ENCODE results near the gene TCFL5. TPM values are rescaled to one million over a fixed set of nuclear protein-coding genes. Genes with fewer than 3 reads are reported as not detected.

The TCFL5 gene
- total and polyA plus RNA-seq, 7 experiments from 2014 or later = 0.91 to 10.8 (median 7.0) TPM

- peak; percentile 60 for ATAC-seq
- POLR2A ChIA-PET = interaction anchor here (0.6 to 2.1 kb wide), 6 partner anchors 14 to 63 kb away, joined by 3 to 7 read pairs (median 4); partner anchors contain the start of genes GID8 and TCFL5
- H3K4me3 Mint-ChIP-seq = peak overlapping the region; percentile 48 to 78 (median 66)
- CTCF ChIA-PET = interaction anchor here (0.6 to 1.2 kb wide), 5 partner anchors 9 to 118 kb away, joined by 3 to 6 read pairs (median 3); no protein-coding TSS in a partner anchor
- no peaks in the 10 kb centered on the region for H3K27me3 Mint-ChIP-seq
- Histone ChIP-seq H3K36me3 (ENCODE audit: control insufficient read depth in 2 of 3, insufficient read depth in 3 of 3, low read length in 3 of 3) (peaks cover 46 to 92% (median 57%) of the 10 kb centered on the region in 3 experiments), H3K27me3 (ENCODE audit: control insufficient read depth in 2 of 2, insufficient read depth in 2 of 2, low read length in 2 of 2) (no peaks in the 10 kb centered on the region), H3K27ac (ENCODE audit: low read depth, low read length) (peak overlapping the region; percentile 68), H3K4me1 (ENCODE audit: control insufficient read depth in 2 of 2, insufficient read depth in 2 of 2, low read length in 2 of 2) (peaks cover 0 to 32% of the 10 kb centered on the region in 2 donors), H3K4me3 (ENCODE audit: low read length) (peak overlapping the region; percentile 21), H3K9me3 (ENCODE audit: control insufficient read depth in 2 of 3, low read length in 3 of 3) (no peaks in the 10 kb centered on the region)
- no peaks in the 10 kb centered on the region for H3K9me3 Mint-ChIP-seq
- intact Hi-C loops (cut with micrococcal nuclease) = loop anchor here in 1 of 2 donors (1.0 to 5.0 kb wide), 3 partner anchors 18 to 36 kb away; partner anchors contain the start of gene DIDO1
- peak overlapping the region; percentile 80 to 97 (median 92) for H3K27ac Mint-ChIP-seq
- H3K36me3 Mint-ChIP-seq = peaks cover 0 to 65% (median 29%) of the 10 kb centered on the region in 5 donors
- DNase-seq = peak in 7 of 9 donors; percentile 53 to 76 (median 69)
- peaks cover 14 to 54% (median 47%) of the 10 kb centered on the region in 7 donors for H3K4me1 Mint-ChIP-seq
These were observed 29.5 kb upstream of the TCFL5 start for GRCh38 chr20:62891111-62891510.

DNA sequence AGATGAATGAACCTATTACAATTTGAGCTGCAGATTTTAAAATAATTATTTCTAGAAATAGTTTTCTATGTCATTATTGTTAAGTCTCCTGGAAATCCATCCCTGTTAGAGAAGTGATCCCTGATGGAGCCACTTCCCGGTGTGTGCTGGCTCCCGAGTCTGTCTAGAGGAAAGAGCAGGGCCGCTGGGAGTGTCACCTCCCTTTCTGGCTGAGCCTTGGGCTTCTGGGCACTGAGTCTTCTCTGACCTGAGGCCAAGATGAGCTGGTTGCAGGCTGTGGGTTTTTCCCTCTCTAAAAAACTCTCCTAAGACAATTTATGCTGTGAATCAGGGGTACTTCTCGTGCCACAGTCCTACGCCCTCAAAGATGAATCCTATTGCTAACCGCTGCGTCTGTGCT is 28.8 kb upstream of the TCFL5 start:
- peaks cover 0 to 59% (median 29%) of the 10 kb centered on the region in 5 donors for H3K36me3 Mint-ChIP-seq
- Histone ChIP-seq H3K4me1 (ENCODE audit: control insufficient read depth in 2 of 2, insufficient read depth in 2 of 2, low read length in 2 of 2) (peaks cover 0 to 32% of the 10 kb centered on the region in 2 donors), H3K36me3 (ENCODE audit: control insufficient read depth in 2 of 3, insufficient read depth in 3 of 3, low read length in 3 of 3) (peaks cover 46 to 92% (median 53%) of the 10 kb centered on the region in 3 experiments), H3K27ac (ENCODE audit: low read depth, low read length) (peak overlapping the region; percentile 68), H3K27me3 (ENCODE audit: control insufficient read depth in 2 of 2, insufficient read depth in 2 of 2, low read length in 2 of 2) (no peaks in the 10 kb centered on the region), H3K9me3 (ENCODE audit: control insufficient read depth in 2 of 3, low read length in 3 of 3) (no peaks in the 10 kb centered on the region), H3K4me3 (ENCODE audit: low read length) (peak overlapping the region; percentile 21)
- peak overlapping the region in 8 of 10 donors; percentile 12 to 75 (median 65) for H3K4me3 Mint-ChIP-seq
- ChIA-PET CTCF (interaction anchor here (0.8 to 1.4 kb wide), 4 partner anchors 9 to 119 kb away, joined by 3 to 7 read pairs (median 4); no protein-coding TSS in a partner anchor), POLR2A (interaction anchor here (0.6 to 2.1 kb wide), 5 partner anchors 10 to 48 kb away, joined by 3 to 7 read pairs (median 5); partner anchors contain the start of genes GID8 and TCFL5)
- no peak for ATAC-seq
- H3K27me3 Mint-ChIP-seq = no peaks in the 10 kb centered on the region
- no peak for DNase-seq
- peak overlapping the region; percentile 80 to 97 (median 92) for H3K27ac Mint-ChIP-seq
- peaks cover 14 to 56% (median 48%) of the 10 kb centered on the region in 7 donors for H3K4me1 Mint-ChIP-seq
- H3K9me3 Mint-ChIP-seq = no peaks in the 10 kb centered on the region
- intact Hi-C loops (cut with micrococcal nuclease) = loop anchor here in 1 of 2 donors (2.0 to 5.0 kb wide), 2 partner anchors 28 to 37 kb away; partner anchors contain the start of gene DIDO1

DNA sequence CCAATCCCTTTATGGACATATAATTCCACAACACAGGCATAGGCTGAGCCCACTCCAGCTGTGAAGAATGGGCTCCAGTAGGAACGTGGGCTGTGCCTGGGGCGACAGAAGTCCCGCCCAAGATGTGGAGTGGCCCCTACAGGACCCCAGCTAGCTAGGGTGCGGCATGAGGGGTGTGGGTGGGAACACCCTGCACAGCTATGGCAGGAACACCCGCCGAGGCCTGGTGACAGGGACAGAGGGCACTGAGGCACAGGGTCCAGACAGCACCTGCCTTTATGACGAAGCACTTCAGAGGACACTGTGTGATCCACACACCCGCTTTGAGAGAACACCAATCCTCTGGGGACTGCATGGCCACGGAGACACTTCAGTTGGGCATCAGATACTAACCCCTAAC is 28.2 kb upstream of the TCFL5 start:
- intact Hi-C loops (cut with micrococcal nuclease) = loop anchor here in 1 of 2 donors (2.0 to 5.0 kb wide), 2 partner anchors 27 to 37 kb away; partner anchors contain the start of gene DIDO1
- Mint-ChIP-seq H3K36me3 (peaks cover 0 to 53% (median 23%) of the 10 kb centered on the region in 5 donors), H3K4me3 (peak overlapping the region in 2 of 10 donors; percentile 8 to 66), H3K9me3 (no peaks in the 10 kb centered on the region), H3K27me3 (no peaks in the 10 kb centered on the region), H3K4me1 (peaks cover 12 to 56% (median 48%) of the 10 kb centered on the region in 7 donors), H3K27ac (peak overlapping the region in 7 of 9 donors; percentile 18 to 97 (median 88))
- Histone ChIP-seq H3K27me3 (ENCODE audit: control insufficient read depth in 2 of 2, insufficient read depth in 2 of 2, low read length in 2 of 2) (no peaks in the 10 kb centered on the region), H3K4me1 (ENCODE audit: control insufficient read depth in 2 of 2, insufficient read depth in 2 of 2, low read length in 2 of 2) (peaks cover 0 to 32% of the 10 kb centered on the region in 2 donors), H3K36me3 (ENCODE audit: control insufficient read depth in 2 of 3, insufficient read depth in 3 of 3, low read length in 3 of 3) (peaks cover 46 to 88% (median 53%) of the 10 kb centered on the region in 3 experiments), H3K4me3 (ENCODE audit: low read length) (no peak overlapping the region), H3K9me3 (ENCODE audit: control insufficient read depth in 2 of 3, low read length in 3 of 3) (no peaks in the 10 kb centered on the region), H3K27ac (ENCODE audit: low read depth, low read length) (peak overlapping the region; percentile 68)
- no peak for ATAC-seq
- ChIA-PET CTCF (interaction anchor here (0.5 to 1.4 kb wide), 4 partner anchors 10 to 32 kb away, joined by 3 to 7 read pairs (median 4); no protein-coding TSS in a partner anchor), POLR2A (interaction anchor here (0.7 to 2.1 kb wide), 4 partner anchors 10 to 48 kb away, joined by 3 to 7 read pairs (median 4); partner anchors contain the start of genes GID8 and TCFL5)
- no peak for DNase-seq

DNA sequence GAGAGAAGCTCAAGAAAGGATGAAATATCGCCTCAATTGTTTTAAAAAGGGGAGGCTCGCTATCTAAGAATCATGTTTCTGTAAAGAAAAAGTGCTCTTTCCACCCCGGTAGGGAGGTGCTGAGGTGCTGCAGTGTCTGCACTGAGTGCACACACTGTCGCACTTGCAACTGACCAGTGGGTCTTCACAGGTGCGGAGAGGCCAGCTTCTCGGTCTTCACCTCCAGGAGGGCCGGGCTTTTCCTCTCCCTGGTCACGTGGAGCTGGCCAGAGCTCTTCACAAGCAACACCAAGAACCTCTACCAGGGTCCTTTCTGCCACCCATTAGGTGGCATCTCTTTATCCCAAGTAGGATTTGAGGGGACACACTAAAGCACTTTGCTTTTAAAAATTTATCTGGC is 27.8 kb upstream of the TCFL5 start:
- Mint-ChIP-seq H3K4me3 (no peak overlapping the region), H3K9me3 (no peaks in the 10 kb centered on the region), H3K4me1 (peaks cover 12 to 56% (median 48%) of the 10 kb centered on the region in 7 donors), H3K36me3 (peaks cover 0 to 52% (median 22%) of the 10 kb centered on the region in 5 donors), H3K27me3 (no peaks in the 10 kb centered on the region), H3K27ac (peak overlapping the region in 1 of 9 donors; percentile 28)
- Histone ChIP-seq H3K9me3 (ENCODE audit: control insufficient read depth in 2 of 3, low read length in 3 of 3) (no peaks in the 10 kb centered on the region), H3K27me3 (ENCODE audit: control insufficient read depth in 2 of 2, insufficient read depth in 2 of 2, low read length in 2 of 2) (no peaks in the 10 kb centered on the region), H3K4me3 (ENCODE audit: low read length) (no peak overlapping the region), H3K4me1 (ENCODE audit: control insufficient read depth in 2 of 2, insufficient read depth in 2 of 2, low read length in 2 of 2) (peaks cover 0 to 32% of the 10 kb centered on the region in 2 donors), H3K36me3 (ENCODE audit: control insufficient read depth in 2 of 3, insufficient read depth in 3 of 3, low read length in 3 of 3) (peaks cover 41 to 83% (median 51%) of the 10 kb centered on the region in 3 experiments), H3K27ac (ENCODE audit: low read depth, low read length) (no peak overlapping the region)
- ChIA-PET CTCF (interaction anchor here (0.5 to 1.4 kb wide), 3 partner anchors 10 to 32 kb away, joined by 3 to 7 read pairs (median 5); no protein-coding TSS in a partner anchor), POLR2A (interaction anchor here (0.7 to 1.7 kb wide), 3 partner anchors 11 to 28 kb away, joined by 3 to 5 read pairs (median 3); partner anchors contain the start of gene TCFL5)
- ATAC-seq = no peak
- no peak for DNase-seq
- intact Hi-C loops (cut with micrococcal nuclease) = no loop called here

DNA sequence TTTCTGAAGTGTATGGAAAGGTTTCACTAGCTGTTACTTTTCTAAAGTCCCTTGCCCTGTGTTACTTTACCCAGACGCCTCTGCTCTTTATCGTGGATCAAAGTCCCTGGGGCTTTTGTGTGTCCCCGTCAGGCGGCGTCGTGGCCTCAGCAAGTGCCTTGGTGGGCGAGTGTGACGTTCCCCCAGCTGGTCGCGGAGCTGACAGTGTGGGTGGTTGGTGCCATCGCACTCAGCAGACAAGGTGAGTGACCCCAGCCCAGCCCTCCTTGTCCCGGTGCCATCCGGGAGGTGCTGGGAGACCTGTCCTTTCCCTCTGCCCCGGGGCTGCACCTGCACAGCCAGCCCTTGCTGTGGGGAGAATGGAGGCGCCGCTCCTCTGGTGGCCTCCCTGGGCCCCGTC is 27.3 kb upstream of the TCFL5 start:
- Histone ChIP-seq H3K27ac (ENCODE audit: low read depth, low read length) (no peak overlapping the region), H3K36me3 (ENCODE audit: control insufficient read depth in 2 of 3, insufficient read depth in 3 of 3, low read length in 3 of 3) (peaks cover 36 to 78% (median 46%) of the 10 kb centered on the region in 3 experiments), H3K4me3 (ENCODE audit: low read length) (no peak overlapping the region), H3K9me3 (ENCODE audit: control insufficient read depth in 2 of 3, low read length in 3 of 3) (no peaks in the 10 kb centered on the region), H3K4me1 (ENCODE audit: control insufficient read depth in 2 of 2, insufficient read depth in 2 of 2, low read length in 2 of 2) (peaks cover 0 to 32% of the 10 kb centered on the region in 2 donors), H3K27me3 (ENCODE audit: control insufficient read depth in 2 of 2, insufficient read depth in 2 of 2, low read length in 2 of 2) (no peaks in the 10 kb centered on the region)
- Mint-ChIP-seq H3K9me3 (no peaks in the 10 kb centered on the region), H3K36me3 (peaks cover 0 to 47% (median 22%) of the 10 kb centered on the region in 5 donors), H3K4me3 (no peak overlapping the region), H3K27me3 (no peaks in the 10 kb centered on the region), H3K27ac (peak overlapping the region in 1 of 9 donors; percentile 72), H3K4me1 (peaks cover 12 to 56% (median 48%) of the 10 kb centered on the region in 7 donors)
- DNase-seq (no peak), ATAC-seq (no peak)
- intact Hi-C loops (cut with micrococcal nuclease) = no loop called here
- ChIA-PET CTCF (no interaction called here), POLR2A (interaction anchor here (0.7 to 1.7 kb wide), 3 partner anchors 11 to 27 kb away, joined by 3 to 5 read pairs (median 3); partner anchors contain the start of gene TCFL5)

- no peaks in the 10 kb centered on the region for H3K27me3 ChIP-seq (ENCODE audit: control insufficient read depth in 2 of 2, insufficient read depth in 2 of 2, low read length in 2 of 2)
- CTCF ChIA-PET = interaction anchor here (0.6 to 1.3 kb wide), 2 partner anchors 16 to 99 kb away, joined by 3 to 4 read pairs; no protein-coding TSS in a partner anchor
- Mint-ChIP-seq H3K4me3 (no peak overlapping the region), H3K27me3 (no peaks in the 10 kb centered on the region), H3K27ac (peak overlapping the region in 3 of 9 donors; percentile 6 to 72 (median 68)), H3K36me3 (peaks cover 0 to 42% (median 22%) of the 10 kb centered on the region in 5 donors), H3K9me3 (no peaks in the 10 kb centered on the region), H3K4me1 (peaks cover 12 to 53% (median 45%) of the 10 kb centered on the region in 7 donors)
- POLR2A ChIA-PET = no interaction called here
- H3K36me3 ChIP-seq (ENCODE audit: control insufficient read depth in 2 of 3, insufficient read depth in 3 of 3, low read length in 3 of 3) = peaks cover 31 to 73% (median 41%) of the 10 kb centered on the region in 3 experiments
- no peaks in the 10 kb centered on the region for H3K9me3 ChIP-seq (ENCODE audit: control insufficient read depth in 2 of 3, low read length in 3 of 3)
- H3K27ac ChIP-seq (ENCODE audit: low read depth, low read length) = no peak overlapping the region
- no peak overlapping the region for H3K4me3 ChIP-seq (ENCODE audit: low read length)
- intact Hi-C loops (cut with micrococcal nuclease) = no loop called here
- DNase-seq (no peak), ATAC-seq (no peak)
- peaks cover 0 to 28% of the 10 kb centered on the region in 2 donors for H3K4me1 ChIP-seq (ENCODE audit: control insufficient read depth in 2 of 2, insufficient read depth in 2 of 2, low read length in 2 of 2)
These were observed 26.8 kb upstream of the TCFL5 start for GRCh38 chr20:62888406-62888805.
